HG03571 (cell line): ENCODE data around the gene TSHZ2.

Source experiments
- ATAC-seq: cut with Tn5 transposase; IDR thresholded peaks from one replicate; pipeline ENCODE4 v1.9.1; 2021; ENCODE audit not compliant: unreplicated experiment

Gene TSHZ2

DNA sequence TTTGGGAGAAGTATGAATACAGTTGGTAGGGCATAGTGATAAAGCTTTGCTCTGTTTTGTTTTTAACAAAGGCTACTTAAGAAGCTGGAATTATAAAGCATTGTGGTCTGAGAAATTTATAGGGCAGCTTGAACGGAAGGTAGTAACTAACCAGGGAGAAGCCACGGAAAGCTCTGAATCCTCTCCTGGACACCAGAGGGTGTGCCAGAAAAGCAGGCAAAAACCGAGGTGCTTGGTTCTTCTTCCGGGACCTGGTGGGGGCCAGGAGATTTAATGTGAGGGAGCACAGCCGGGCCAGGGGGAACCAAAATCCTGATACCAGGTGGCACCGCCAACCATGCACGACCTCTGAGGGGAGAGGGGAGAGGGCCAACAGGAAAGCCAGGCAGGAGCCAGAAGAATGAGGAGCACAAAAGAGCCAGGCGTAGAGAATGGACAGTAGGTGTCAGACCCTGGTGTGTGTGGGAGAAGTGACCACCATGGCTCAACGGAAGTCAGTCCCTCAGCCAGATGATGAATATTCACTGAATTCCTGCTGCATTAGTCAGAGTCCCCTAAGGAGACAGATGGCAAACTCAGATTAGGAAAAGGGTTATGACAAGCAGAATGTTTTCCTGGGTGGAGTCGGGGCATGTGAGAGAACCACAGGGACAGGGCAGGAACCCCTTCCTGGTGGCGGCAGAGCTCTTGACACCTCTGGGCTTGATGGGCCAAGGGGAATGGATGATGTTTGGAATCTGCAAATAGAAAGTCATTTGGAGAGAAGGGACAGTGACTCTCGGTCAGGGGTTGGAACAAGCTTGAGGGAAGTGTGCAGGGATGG lies 359.2 kb downstream of the TSHZ2 start:
- ATAC-seq = no peak

DNA sequence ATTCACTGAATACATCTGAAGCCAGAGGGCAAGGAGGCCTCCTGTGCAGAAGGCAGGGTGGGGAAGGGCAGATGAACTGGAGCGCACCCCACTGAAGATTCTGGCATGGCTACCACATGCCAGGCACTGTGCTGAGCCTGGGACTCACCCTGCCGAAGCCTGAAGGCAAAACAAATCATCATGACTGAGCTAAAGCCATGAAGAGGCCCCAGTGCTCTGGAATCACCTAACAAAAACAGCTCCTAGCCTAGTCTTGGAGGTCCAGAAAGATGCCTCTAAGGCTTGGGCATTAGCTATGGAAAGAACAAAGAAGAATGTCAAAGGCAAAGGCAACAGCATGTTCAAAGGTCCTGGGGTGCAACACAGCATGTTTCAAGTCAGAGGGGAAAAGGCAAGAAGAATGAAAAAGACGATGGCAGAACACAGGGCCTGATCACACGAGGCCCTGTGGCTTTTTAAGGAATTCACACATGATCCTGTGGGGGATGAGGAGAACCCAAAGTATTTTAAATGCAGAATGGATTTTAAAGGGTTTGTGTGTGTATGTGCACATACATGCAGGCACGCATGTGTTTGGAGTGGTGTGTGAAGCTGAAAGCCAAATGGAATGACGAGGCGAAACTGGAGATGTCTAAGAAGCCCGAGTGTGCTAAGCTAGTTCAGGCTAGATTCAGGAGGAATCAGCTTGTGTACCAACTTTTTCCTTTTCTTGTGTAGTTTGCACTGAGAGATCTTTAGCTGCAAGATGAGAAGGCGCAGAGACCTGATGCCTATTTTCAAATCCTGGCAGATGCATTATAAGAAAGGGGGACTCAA lies 360.1 kb downstream of the TSHZ2 start:
- no peak for ATAC-seq

DNA sequence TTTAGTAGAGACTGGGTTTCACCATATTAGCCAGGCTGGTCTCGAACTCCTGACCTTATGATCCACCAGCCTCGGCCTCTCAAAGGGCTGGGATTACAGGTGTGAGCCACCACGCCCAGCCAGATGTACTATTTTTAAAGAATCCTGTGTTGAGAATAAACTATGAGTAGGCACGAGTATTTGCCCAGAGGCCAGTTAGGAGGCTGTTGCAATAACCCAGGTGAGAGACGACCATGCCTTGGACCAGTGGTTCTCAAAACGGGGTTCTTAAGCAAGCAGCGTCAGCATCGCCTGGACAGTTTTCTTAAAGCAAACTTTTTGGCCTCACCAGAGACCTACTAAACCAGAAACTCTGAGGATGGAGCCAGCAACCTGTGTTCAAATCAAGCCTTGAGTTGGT lies 362.7 kb downstream of the TSHZ2 start:
- no peak for ATAC-seq

DNA sequence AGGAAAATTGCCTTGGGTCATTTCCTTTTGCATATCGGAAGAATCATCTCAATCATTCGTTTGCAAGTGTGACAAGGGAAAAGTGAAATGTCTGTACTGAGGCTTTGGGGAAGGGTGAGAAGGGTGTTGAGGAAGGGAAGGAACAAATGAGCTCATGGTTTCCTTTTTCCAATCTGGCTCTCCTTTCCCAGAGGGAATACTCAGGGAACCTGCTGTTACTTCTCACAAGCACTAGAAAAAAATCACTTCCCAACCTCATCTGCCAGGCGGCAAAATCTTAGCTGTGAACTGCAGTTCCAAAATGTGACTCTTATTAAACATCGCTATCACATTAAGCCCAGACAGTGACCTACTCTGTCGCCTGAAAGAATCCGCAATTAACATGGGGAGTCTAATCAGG lies 363.4 kb downstream of the TSHZ2 start:
- ATAC-seq = no peak

DNA sequence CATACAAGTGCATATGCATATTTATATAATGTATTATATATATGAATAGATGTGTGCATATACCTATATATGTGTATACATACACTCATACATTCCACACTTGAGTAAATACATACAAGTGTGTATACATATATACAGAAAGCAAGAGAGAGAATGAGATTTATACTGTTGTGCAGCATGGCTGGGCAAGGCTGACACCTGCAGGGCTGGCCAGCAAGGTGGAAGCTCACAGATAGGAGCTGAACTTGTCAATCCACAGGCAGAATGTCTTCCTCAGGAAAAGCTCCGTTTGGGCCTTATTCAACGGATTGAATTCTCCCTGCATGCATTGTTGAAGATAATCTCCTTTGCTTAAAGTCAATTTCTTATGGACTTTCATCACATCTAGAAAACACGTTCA lies 364.7 kb downstream of the TSHZ2 start:
- no peak for ATAC-seq

DNA sequence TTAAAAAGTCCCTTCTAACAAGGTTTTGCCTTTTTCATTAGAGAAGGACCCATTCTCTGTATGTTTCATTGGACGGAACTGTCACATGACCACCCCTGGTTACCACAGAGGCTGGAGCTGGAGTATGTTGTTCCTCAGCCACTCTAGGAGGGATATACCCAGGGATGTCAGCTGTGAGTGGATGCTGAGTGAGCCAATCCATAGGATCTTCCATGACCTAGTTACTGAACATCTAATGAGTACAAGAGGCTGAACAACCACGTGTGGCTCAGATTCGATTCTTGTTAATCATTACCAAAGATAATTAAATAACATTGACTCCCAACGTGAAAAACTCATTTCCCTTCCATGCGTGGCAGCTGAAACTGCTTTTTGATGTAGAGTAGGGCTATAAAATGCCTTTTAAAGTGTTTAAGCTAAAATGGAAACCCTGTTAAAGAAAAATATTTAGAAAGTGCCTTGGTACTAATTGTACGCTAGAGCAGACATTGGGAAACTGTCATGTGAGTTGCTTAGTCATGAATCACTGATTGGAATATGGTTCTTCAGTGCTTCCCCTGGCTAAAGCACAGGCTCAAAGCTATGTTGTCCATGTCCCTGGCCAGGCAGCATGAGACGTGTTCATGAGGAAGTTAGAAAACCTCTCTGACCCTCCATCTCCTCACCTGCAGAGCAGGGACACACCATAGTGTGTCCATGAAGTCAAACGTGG lies 365.4 kb downstream of the TSHZ2 start:
- ATAC-seq = no peak

DNA sequence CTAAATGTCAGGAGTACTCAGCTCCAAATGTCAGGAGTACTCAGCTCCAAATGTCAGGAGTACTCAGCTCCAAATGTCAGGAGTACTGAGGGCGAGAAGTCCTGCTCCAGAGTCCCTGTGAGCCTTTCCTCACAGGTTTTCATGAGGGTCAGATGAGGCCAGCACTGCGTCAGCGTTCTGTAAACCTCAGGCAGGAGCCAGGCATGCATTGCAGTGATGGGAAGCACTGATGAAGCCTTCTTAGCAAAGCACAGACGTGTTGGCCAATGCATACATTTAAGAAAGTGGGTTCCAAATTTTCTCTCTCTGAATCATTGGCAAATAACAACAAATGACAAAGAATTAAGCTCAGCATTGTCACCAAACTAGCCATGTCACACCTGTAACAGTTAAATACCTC lies 366.6 kb downstream of the TSHZ2 start:
- no peak for ATAC-seq

DNA sequence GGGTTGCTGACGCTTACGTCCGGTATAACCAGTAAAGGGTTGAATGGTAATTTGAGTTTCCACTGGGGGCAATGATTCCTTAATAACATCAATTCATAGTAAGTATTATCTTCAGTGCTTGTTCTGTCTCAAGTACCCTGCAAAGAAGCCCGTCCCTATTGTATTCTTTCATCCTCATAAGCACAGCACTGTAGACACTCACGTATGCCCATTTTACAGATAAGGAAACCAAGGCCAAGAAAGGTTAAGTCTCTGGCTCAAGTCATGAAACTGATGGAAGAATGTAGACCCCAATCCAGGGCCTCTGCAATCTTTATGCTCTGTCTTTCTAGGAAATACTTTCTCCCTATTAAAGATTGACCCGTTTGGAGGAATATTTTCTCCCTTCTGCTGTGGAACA lies 370.3 kb downstream of the TSHZ2 start:
- ATAC-seq = no peak

DNA sequence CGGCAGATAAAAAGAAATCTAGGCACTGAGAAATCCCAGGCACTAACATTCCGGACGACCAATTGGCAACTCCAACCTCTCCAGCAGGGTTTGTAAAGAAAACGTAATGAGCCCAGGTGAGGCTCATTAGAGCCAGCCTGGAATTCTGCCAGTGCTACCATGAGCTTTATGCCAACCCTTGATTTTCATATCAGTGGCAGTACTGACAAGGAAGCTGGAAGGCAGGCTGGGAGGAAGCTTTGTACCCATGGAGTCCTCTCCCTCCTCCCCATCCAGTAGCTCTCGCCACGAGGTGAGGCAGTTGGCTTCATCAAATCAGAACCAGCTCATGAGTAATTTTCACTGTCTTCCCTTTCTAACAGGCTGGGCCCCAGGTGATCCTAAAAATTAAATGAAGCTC lies 371.3 kb downstream of the TSHZ2 start:
- ATAC-seq = no peak

DNA sequence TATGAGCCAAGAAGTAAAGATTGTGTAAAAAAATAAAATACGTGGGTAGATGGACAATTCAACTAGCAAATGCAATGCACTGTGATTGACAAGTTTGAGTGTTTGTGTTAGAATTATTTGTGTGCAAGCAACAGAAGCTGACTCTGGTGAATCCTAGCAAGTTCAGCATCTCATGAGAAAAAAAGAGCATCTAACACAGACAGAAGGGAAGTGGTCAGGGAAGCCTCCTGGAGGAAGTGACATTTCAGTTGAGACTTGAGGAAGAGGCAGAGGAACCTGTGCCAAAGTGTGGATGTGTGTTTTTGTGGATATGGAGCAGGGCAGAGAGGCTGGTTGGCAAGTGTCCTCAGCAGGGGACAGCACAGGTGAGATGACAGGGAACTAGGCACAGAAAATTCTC lies 372.7 kb downstream of the TSHZ2 start:
- ATAC-seq = no peak

DNA sequence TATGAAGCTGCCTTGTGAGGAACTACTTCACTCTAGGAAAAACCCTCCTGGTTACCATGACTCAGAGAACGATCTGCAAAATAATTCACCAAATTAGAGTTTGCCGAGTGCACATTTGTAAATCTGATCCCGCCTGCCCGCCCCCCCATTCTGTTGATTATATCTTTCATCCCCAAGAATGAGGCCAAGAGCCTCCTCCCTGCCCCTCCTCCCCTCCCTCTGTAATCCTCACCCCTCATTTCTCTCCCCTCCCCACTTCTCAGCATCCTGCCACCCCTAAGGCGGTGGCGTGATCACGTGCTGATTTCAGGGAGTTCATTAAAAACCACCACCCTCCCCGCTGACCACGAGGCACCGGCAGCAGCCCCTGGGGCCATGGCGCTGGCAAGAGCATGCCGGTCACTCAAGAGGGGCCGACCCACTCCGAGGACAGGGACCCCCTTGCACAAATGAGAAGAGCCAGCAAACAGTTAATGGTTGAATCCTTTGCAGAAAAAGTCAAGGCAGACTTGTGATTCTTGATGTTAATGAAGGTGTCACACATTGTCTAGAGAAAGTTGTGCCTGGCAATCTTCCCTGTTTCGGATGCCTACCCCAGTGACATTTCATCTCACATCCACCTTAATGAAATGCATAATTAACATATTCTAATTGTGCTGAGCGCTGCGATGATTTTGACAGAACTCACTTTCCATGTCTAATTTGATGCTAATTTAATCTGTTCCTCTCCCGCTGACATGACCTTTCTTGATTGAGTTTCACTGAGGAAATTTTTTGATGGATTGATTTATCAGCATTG lies 373.6 kb downstream of the TSHZ2 start:
- ATAC-seq = no peak

DNA sequence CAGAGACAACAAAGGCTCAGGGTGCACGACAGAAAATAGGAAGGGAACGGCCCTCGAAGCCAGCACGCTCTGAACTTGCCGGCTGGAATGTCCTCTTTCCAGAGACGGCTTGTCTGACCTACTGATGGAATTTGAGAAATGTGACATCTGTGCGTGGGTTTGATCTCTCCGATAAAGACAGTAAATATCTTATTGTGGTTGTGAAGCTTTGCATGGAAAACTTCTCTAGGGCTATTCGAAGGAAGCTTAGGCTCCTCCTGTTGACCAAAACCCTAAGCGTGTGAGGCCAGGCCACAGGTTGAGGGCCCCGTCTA lies 374.1 kb downstream of the TSHZ2 start:
- ATAC-seq = no peak

DNA sequence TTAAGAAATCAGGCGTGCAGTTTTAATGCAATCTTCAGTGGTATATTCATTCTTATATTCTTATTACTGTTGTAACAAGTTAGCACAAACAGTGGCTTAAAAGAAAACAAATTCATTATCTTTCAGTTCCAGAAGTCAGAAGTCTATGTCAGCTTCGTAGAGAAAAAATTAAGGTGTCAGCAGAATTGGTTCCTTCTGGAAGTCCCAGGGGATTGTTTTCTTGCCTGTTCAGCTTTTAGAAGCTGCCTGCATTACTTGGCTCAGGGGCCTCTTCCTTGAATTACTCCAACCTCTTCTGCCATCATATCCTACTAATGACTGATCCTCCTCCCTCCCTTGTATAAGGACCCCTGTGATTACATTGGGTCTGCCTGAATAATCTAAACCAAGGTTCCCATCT lies 377.6 kb downstream of the TSHZ2 start:
- ATAC-seq = no peak

DNA sequence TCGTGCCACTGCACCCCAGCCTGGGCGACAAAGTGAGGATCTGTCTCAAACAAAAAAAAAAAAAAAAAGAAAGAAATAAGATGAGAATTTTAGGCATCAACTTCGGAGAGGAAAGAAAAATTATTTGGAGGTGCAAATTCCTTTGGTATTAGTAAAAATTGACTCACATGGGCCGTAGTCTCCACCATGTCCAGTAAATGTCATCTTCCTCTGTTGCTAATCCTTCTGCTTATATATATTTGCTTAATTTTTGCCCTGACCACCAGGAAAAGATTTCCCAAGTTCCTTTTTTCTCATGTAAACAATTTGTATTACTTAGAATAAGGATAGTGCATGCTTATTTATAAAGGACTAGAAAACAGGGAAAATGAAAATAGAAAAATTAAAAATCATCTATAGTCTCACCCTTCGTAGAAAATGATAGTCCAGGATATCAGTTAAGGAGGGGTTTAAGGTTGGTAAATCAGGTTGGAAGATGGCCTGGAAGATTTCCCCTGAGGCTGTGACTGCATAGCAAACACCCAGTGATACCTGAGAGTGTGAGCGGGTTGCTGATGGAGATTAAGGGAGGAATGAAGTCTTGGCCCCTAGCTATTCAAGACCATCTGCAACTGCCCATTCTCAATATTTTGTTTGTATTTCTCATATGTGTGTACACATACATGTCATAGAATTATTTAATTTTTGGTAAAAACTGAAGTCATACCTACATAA lies 380.7 kb downstream of the TSHZ2 start:
- no peak for ATAC-seq

DNA sequence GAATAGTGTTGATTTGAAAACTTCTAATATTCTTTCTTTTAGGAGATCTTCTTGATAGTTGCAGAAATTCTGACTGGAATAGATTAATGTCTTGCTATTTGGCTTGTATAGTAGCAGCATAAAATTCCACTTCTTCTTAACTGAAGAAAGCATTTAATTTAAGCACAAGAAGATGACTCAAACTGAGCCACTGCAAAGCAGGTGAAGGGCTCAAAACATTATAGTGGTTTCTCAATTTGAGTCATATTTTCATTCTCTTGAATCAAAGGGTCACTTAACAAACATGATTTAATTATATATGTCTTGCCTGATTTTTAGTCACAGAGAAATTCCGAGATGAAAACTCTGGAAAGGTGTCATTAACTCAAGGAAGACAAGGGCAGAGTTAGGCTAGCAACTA lies 382.2 kb downstream of the TSHZ2 start:
- ATAC-seq = no peak

DNA sequence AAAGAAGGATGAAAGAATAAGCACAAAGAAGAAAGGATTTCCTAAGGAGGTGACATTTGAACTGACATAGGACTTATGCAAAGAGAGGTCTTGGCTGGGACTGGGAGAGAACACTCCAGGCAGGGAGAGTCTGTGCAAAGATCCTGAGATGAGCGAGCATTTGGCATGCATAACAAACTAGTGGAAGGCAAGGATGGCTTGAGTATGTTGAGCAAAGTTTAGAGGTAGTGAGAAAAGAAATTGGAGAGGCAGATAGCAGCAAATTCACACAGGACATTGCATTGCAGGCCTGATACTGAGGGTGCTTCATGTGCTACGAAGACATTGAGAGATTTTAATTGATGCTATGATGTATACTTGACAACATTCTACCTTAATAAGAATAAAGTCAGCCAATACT lies 383.6 kb downstream of the TSHZ2 start:
- ATAC-seq = no peak

DNA sequence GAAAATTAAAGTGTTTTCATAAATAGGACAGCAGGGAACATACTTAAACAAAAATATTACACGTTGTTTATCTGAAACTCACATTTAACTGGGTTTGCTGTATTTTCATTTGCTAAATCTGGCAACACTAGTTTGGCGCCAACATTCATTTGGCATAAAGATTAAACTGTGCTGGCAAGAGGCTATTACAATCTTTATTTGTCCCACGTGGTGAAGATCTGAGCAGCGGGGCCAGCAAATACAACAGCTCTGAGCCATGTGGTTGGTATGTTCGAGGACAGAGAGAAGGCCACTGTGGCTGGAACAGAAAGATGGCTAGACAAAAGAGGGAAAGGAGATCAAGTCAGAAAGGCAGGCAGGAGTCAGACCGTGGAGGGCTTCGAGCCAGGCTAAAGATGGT lies 387.3 kb downstream of the TSHZ2 start:
- no peak for ATAC-seq

DNA sequence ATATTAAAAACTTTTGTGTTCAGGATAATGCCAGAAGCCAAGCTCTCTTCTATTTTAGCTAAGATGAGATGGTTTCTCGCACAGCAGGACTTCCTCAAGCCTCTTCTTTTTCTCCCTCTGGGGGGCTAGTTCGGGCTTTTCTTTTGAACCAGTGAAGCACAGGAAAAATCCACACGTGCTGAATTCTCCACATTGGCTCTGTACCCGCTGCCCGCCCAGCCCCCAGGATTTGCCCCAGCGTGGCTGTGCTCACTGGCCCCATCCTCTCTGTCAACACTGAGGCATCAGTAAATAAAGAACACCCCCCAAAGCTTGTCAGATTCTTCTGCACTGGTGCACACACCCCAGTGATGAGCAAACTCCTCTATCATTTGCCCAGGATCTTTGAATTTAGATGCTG lies 388.7 kb downstream of the TSHZ2 start:
- ATAC-seq = no peak

DNA sequence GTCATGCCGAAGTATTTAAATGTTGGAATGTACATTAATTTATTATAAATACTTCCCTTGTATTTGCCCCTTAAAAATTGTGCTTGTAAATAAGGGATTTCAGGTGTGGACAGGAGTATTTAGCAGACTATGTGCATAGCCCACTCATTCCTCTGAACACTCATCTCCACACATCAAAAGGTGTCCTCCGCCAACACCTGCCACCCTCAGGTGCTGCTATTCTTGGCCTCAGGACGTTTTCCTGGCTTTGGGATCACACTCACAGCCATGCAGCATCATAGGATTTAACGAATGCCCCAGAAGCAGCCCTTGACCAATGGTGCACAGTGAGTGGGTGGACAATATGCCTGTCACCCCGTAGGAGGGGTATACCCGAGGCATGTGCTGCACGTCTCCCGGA lies 390.6 kb downstream of the TSHZ2 start:
- no peak for ATAC-seq

DNA sequence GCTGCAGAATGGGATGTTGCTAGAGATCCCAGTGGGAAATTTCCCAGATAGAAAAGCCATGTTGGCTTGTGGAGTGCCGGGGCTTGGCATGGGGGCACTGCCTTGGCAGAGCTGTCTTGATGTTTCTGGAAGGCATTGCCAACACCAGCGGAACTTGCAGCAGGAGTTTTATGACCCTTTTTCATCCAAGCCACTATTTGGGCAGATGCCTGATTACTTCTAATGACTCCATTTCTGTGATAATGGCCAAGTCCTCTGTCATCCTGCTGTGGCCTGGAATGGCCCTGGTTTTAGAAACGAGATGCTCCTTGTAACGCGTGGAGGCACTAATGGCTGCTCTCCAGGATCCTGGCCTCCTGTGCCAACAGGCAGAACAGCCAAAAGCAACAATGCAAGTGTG lies 392.5 kb downstream of the TSHZ2 start:
- ATAC-seq = no peak

DNA sequence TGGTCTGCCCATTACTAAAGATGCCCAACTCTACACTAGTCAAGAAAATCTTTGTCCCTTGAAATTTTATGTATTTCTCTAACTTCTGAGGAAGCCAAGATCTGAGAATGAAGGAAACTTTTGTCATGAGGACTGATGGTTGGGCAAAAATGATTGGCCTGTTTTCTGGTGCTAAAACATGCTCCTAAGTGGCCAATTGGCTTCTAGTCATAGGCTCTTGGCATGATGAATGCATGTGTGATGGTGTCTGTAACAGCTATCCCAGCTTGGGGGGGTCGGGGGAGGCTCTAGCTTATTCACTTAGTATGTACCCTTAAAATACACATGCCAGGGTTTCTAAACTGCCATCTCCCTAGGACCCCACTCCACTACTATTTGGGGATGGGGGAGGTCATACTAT lies 392.9 kb downstream of the TSHZ2 start:
- no peak for ATAC-seq
